Spleen (tissue), 11 donors: ENCODE results near the gene HIGD1A. TPM values are rescaled to one million over a fixed set of nuclear protein-coding genes. Genes with fewer than 3 reads are reported as not detected.
"Not testable (repeated sequence)": the region's sequence is repeated elsewhere in the genome, so short reads cannot be mapped to it uniquely, and the experiment has no call there.

Experiments used
- DNase-seq: peaks from one replicate; pipeline ENCODE4 v3.0.0-alpha.2; 2020
- H3K27ac ChIP-seq, 8 donors: fragments of 200-600 bp; sonication (generic) in 7 of 8; 1 replicate in 4 of 8; 2 replicates in 4 of 8; pipeline versions ENCODE4 v1.5.0 to v1.8.0; 2016 to 2021; ENCODE audit warnings: inconsistent platforms in 4 of 8, mild to moderate bottlenecking in 4 of 8, moderate library complexity in 1 of 8
- H3K27me3 ChIP-seq, 7 donors: fragments of 200-600 bp; sonication (generic) in 6 of 7; replicated peaks in 1 of 7; 1 replicate in 4 of 7; 2 replicates in 3 of 7; pipeline versions ENCODE4 v1.5.0 to v1.8.0; 2016 to 2021; ENCODE audit warnings: inconsistent platforms in 3 of 7, mild to moderate bottlenecking in 1 of 7
- H3K36me3 ChIP-seq, 6 donors: fragments of 200-600 bp; sonication (generic) in 5 of 6; 1 replicate in 4 of 6; 2 replicates in 2 of 6; pipeline versions ENCODE4 v1.5.0 to v1.8.0; 2016 to 2021; ENCODE audit warnings: inconsistent platforms in 2 of 6
- H3K4me1 ChIP-seq, 6 donors: fragments of 200-600 bp; sonication (generic) in 5 of 6; 1 replicate in 3 of 6; 2 replicates in 3 of 6; pipeline versions ENCODE4 v1.5.0 to v1.8.0; 2016 to 2021; ENCODE audit warnings: inconsistent platforms in 3 of 6
- H3K4me3 ChIP-seq, 8 donors: fragments of 200-600 bp; sonication (generic) in 7 of 8; 1 replicate in 4 of 8; 2 replicates in 4 of 8; pipeline versions ENCODE4 v1.5.0 to v1.8.0; 2016 to 2021; ENCODE audit warnings: inconsistent platforms in 4 of 8, mild to moderate bottlenecking in 4 of 8, moderate library complexity in 2 of 8
- H3K9me3 ChIP-seq, 8 donors: fragments of 200-600 bp; sonication (generic) in 7 of 8; 1 replicate in 4 of 8; 2 replicates in 4 of 8; pipeline versions ENCODE4 v1.5.0 to v1.8.0; 2016 to 2021; ENCODE audit warnings: inconsistent platforms in 4 of 8
- CTCF ChIP-seq, 11 experiments: fragments of 200-600 bp in 7 of 11; fragments of 450-650 bp in 4 of 11; sonication (generic) in 4 of 11; IDR thresholded peaks in 8 of 11; conservative IDR thresholded peaks in 3 of 11; 1 replicate in 7 of 11; 2 replicates in 4 of 11; pipeline versions ENCODE4 v1.4.0 to v1.8.0; 2016 to 2021; ENCODE audit warnings: antibody characterized with exemption in 11 of 11, inconsistent platforms in 4 of 11, mild to moderate bottlenecking in 1 of 11
- POLR2A ChIP-seq, 3 donors: fragments of 450-650 bp; IDR thresholded peaks; one replicate each; pipeline ENCODE4 v1.5.1; 2017; ENCODE audit warnings: antibody characterized with exemption in 3 of 3, mild to moderate bottlenecking in 1 of 3
- POLR2AphosphoS5 ChIP-seq, 3 donors: sonication (generic); formaldehyde crosslinking; IDR thresholded peaks; one replicate each; pipeline ENCODE4 v1.5.1; 2017; ENCODE audit warnings: antibody characterized with exemption in 3 of 3
- WGBS, 5 donors: extraction: QIAGEN DNeasy Blood & Tissue Kit in 3 of 5; methylation state at CpG; one replicate each; pipeline versions ENCODE4 v1.1.5 to v1.1.7; 2013 to 2018; 5-methylcytosine and 5-hydroxymethylcytosine counted together
- intact Hi-C: fragments of 100-400 bp; cut with DNase I; formaldehyde crosslinking; loops from one replicate; pipeline ENCODE4 v1.15.0; 2023; ENCODE audit warnings: low total_unique reads
- polyA plus RNA-seq, 3 donors: library from polyadenylated mRNA; stranded (reverse); fragments of 200-250 nt; gene quantifications; one replicate each; pipeline ENCODE4 v1.2.1, GENCODE V29; 2013
- total RNA-seq, 7 donors: library from RNA; depleted of rRNA in 3 of 7; stranded (reverse); fragments of >200 nt in 3 of 7; fragmentation: NEBNext Ultra II Directional in 4 of 7; extraction: Animal tissue kit (Norgen Biotek cat#: 25700) in 4 of 7; gene quantifications; one replicate each; pipeline versions ENCODE4 v1.1.0 to v1.2.1, GENCODE V29; 2016 to 2021
- donor health status: healthy with polysubstance abuse.
- donor health status: DM: no; HTN: no; CAD: no; lungs with moderate emphysema.
- donor health status: DM: no; HTN: no; CAD: no.
- donor health status: Bipolar disorder and iron deficiency.
- donor health status: healthy.
- donor health status: DM: no; HTN: no; CAD: no.
- donor health status: DM: yes; HTN: yes; CAD: no.

The HIGD1A gene
- total and polyA plus RNA-seq, 10 donors, result 39.4 to 89.0 (median 59.6) TPM

GRCh38 chr3:42819351-42819965 lies 15.2 kb upstream of the HIGD1A start:
- intact Hi-C loops, result no loop called here
- Histone ChIP-seq H3K27ac (no peak overlapping the region), H3K9me3 (no peaks in the 10 kb centered on the region), H3K4me3 (no peak overlapping the region), H3K4me1 (no peaks in the 10 kb centered on the region), H3K27me3 (no peaks in the 10 kb centered on the region), H3K36me3 (no peaks in the 10 kb centered on the region)
- DNase-seq, result no peak
- WGBS, 5 donors, result 53 to 84% (median 70%) methylated on average over 2 of the region's 2 CpGs
- TF ChIP-seq CTCF (IDR thresholded peaks at IDR 0.05 in 8 of 11, conservative IDR thresholded peaks at IDR 0.05 in 3 of 11) (no peak), POLR2A (IDR thresholded peaks at IDR 0.05) (no peak), POLR2AphosphoS5 (IDR thresholded peaks at IDR 0.05) (no peak)

GRCh38 chr3:42815826-42816225 lies 11.5 kb upstream of the HIGD1A start:
- WGBS, 5 donors, result 34 to 86% (median 66%) methylated on average over 2 of the region's 2 CpGs
- no peak for DNase-seq
- Histone ChIP-seq H3K36me3 (no peaks in the 10 kb centered on the region), H3K4me3 (no peak overlapping the region), H3K27me3 (no peaks in the 10 kb centered on the region), H3K9me3 (no peaks in the 10 kb centered on the region), H3K4me1 (peaks cover 0 to 10% (median 0%) of the 10 kb centered on the region in 6 donors), H3K27ac (no peak overlapping the region)
- TF ChIP-seq CTCF (IDR thresholded peaks at IDR 0.05 in 8 of 11, conservative IDR thresholded peaks at IDR 0.05 in 3 of 11) (no peak), POLR2A (IDR thresholded peaks at IDR 0.05) (no peak), POLR2AphosphoS5 (IDR thresholded peaks at IDR 0.05) (no peak)
- intact Hi-C loops, result no loop called here

- no peaks in the 10 kb centered on the region for H3K9me3 ChIP-seq
- 62 to 75% (median 66%) methylated on average over 2 of the region's 2 CpGs for WGBS, 5 donors
- no peak overlapping the region for H3K27ac ChIP-seq
- no peaks in the 10 kb centered on the region for H3K36me3 ChIP-seq
- TF ChIP-seq POLR2AphosphoS5 (IDR thresholded peaks at IDR 0.05), result no peak
- TF ChIP-seq POLR2A (IDR thresholded peaks at IDR 0.05), result no peak
- TF ChIP-seq CTCF (IDR thresholded peaks at IDR 0.05 in 8 of 11, conservative IDR thresholded peaks at IDR 0.05 in 3 of 11), result no peak
- H3K4me3 ChIP-seq, result no peak overlapping the region
- intact Hi-C loops, result no loop called here
- DNase-seq, result no peak
- H3K27me3 ChIP-seq, result no peaks in the 10 kb centered on the region
- peaks cover 0 to 10% (median 0%) of the 10 kb centered on the region in 6 donors for H3K4me1 ChIP-seq
Observed at GRCh38 chr3:42814914-42815507, 10.7 kb upstream of the HIGD1A start.

- no peak for DNase-seq
- Histone ChIP-seq H3K4me3 (no peak overlapping the region), H3K9me3 (no peaks in the 10 kb centered on the region), H3K4me1 (peaks cover 0 to 10% (median 0%) of the 10 kb centered on the region in 6 donors), H3K27ac (no peak overlapping the region), H3K27me3 (no peaks in the 10 kb centered on the region), H3K36me3 (no peaks in the 10 kb centered on the region)
- TF ChIP-seq CTCF (IDR thresholded peaks at IDR 0.05 in 8 of 11, conservative IDR thresholded peaks at IDR 0.05 in 3 of 11) (no peak), POLR2A (IDR thresholded peaks at IDR 0.05) (no peak), POLR2AphosphoS5 (IDR thresholded peaks at IDR 0.05) (no peak)
- intact Hi-C loops, result no loop called here
- 73 to 94% (median 86%) methylated on average over 5 of the region's 5 CpGs for WGBS, 5 donors
Observed at GRCh38 chr3:42814246-42814645, 10.0 kb upstream of the HIGD1A start.

GRCh38 chr3:42811118-42811883 lies 7.0 kb upstream of the HIGD1A start:
- DNase-seq, H3K27ac ChIP-seq, H3K9me3 ChIP-seq, H3K27me3 ChIP-seq, intact Hi-C loops, H3K36me3 ChIP-seq, H3K4me3 ChIP-seq, H3K4me1 ChIP-seq: not testable (repeated sequence)
- 32 to 50% (median 47%) methylated on average over 15 of the region's 15 CpGs for WGBS, 5 donors

- H3K36me3 ChIP-seq, DNase-seq, H3K9me3 ChIP-seq, H3K4me3 ChIP-seq, H3K27me3 ChIP-seq, H3K27ac ChIP-seq, intact Hi-C loops, H3K4me1 ChIP-seq: not testable (repeated sequence)
- 81 to 89% (median 86%) methylated on average over 10 of the region's 10 CpGs for WGBS, 5 donors
Observed at GRCh38 chr3:42810706-42811105, 6.4 kb upstream of the HIGD1A start.
